ENCODE results near the gene GDI2.

Gene GDI2

GRCh38 chr10:5737352-5737751, 75.9 kb downstream of the GDI2 start:
- no peak for DNase-seq

GRCh38 chr10:5736591-5736990, 76.6 kb downstream of the GDI2 start:
- no peak for DNase-seq

GRCh38 chr10:5735119-5735518, 78.1 kb downstream of the GDI2 start:
- no peak for DNase-seq

- no peak for DNase-seq
These were observed 81.1 kb downstream of the GDI2 start for GRCh38 chr10:5732141-5732540.

GRCh38 chr10:5731559-5731958, 81.7 kb downstream of the GDI2 start:
- DNase-seq: no peak

GRCh38 chr10:5730766-5731165, 82.5 kb downstream of the GDI2 start:
- DNase-seq: no peak

- DNase-seq: no peak
These were observed 89.5 kb downstream of the GDI2 start for GRCh38 chr10:5723692-5724091.

GRCh38 chr10:5720182-5720581, 93.1 kb downstream of the GDI2 start:
- DNase-seq: no peak

GRCh38 chr10:5719546-5719945, 93.7 kb downstream of the GDI2 start:
- no peak for DNase-seq
